ENCODE data around the gene AGGF1. TPM values are rescaled to one million over a fixed set of nuclear protein-coding genes. Genes with fewer than 3 reads are reported as not detected.
A peak's percentile ranks its signal among the peaks of the same experiment; 100 is the strongest.

Gene AGGF1
- total RNA-seq, 2 experiments from 2014 or later = 20.3 to 23.0 TPM

- no peak overlapping the region for H3K4me3 Mint-ChIP-seq
- H3K36me3 Mint-ChIP-seq (ENCODE audit: low read depth) = no peaks in the 10 kb centered on the region
- H3K27me3 Mint-ChIP-seq (ENCODE audit: low read depth) = peaks cover 14% of the 10 kb centered on the region
- H3K9me3 Mint-ChIP-seq = no peaks in the 10 kb centered on the region
- DNase-seq = no peak
- no peak overlapping the region for H3K27ac Mint-ChIP-seq
- peaks cover 3% of the 10 kb centered on the region for H3K4me1 Mint-ChIP-seq (ENCODE audit: low read depth)
- intact Hi-C loops (cut with micrococcal nuclease) = no loop called here
- CTCF ChIA-PET = no interaction called here
These were observed 21.8 kb upstream of the AGGF1 start for GRCh38 chr5:77008413-77008812.

GRCh38 chr5:77010243-77010642 is 20.0 kb upstream of the AGGF1 start:
- no peak for DNase-seq
- H3K4me1 Mint-ChIP-seq (ENCODE audit: low read depth) = peaks cover 3% of the 10 kb centered on the region
- H3K27ac Mint-ChIP-seq = no peak overlapping the region
- CTCF ChIA-PET = no interaction called here
- H3K9me3 Mint-ChIP-seq = no peaks in the 10 kb centered on the region
- H3K36me3 Mint-ChIP-seq (ENCODE audit: low read depth) = no peaks in the 10 kb centered on the region
- H3K4me3 Mint-ChIP-seq = no peak overlapping the region
- intact Hi-C loops (cut with micrococcal nuclease) = loop anchor here (10.0 kb wide), 1 partner anchor 405 kb away; no protein-coding TSS in a partner anchor
- H3K27me3 Mint-ChIP-seq (ENCODE audit: low read depth) = peaks cover 12% of the 10 kb centered on the region

GRCh38 chr5:77011498-77011897 is 18.7 kb upstream of the AGGF1 start:
- Mint-ChIP-seq H3K4me3 (no peak overlapping the region), H3K9me3 (no peaks in the 10 kb centered on the region), H3K27me3 (ENCODE audit: low read depth) (peaks cover 12% of the 10 kb centered on the region), H3K4me1 (ENCODE audit: low read depth) (peaks cover 3% of the 10 kb centered on the region), H3K36me3 (ENCODE audit: low read depth) (no peaks in the 10 kb centered on the region), H3K27ac (no peak overlapping the region)
- CTCF ChIA-PET = no interaction called here
- no peak for DNase-seq
- intact Hi-C loops (cut with micrococcal nuclease) = loop anchor here (10.0 kb wide), 1 partner anchor 407 kb away; no protein-coding TSS in a partner anchor

GRCh38 chr5:77012601-77013000 is 17.6 kb upstream of the AGGF1 start:
- no peak overlapping the region for H3K27ac Mint-ChIP-seq
- CTCF ChIA-PET = no interaction called here
- peaks cover 3% of the 10 kb centered on the region for H3K4me1 Mint-ChIP-seq (ENCODE audit: low read depth)
- no peaks in the 10 kb centered on the region for H3K36me3 Mint-ChIP-seq (ENCODE audit: low read depth)
- intact Hi-C loops (cut with micrococcal nuclease) = loop anchor here (10.0 kb wide), 1 partner anchor 408 kb away; no protein-coding TSS in a partner anchor
- no peaks in the 10 kb centered on the region for H3K9me3 Mint-ChIP-seq
- no peak overlapping the region for H3K4me3 Mint-ChIP-seq
- peak; percentile 21 for DNase-seq
- peaks cover 9% of the 10 kb centered on the region for H3K27me3 Mint-ChIP-seq (ENCODE audit: low read depth)

GRCh38 chr5:77015938-77016569 is 14.2 kb upstream of the AGGF1 start:
- no peak overlapping the region for H3K4me3 Mint-ChIP-seq
- H3K36me3 Mint-ChIP-seq (ENCODE audit: low read depth) = no peaks in the 10 kb centered on the region
- peaks cover 17% of the 10 kb centered on the region for H3K27me3 Mint-ChIP-seq (ENCODE audit: low read depth)
- H3K9me3 Mint-ChIP-seq = no peaks in the 10 kb centered on the region
- CTCF ChIA-PET = interaction anchor here (0.6 to 1.6 kb wide), 3 partner anchors 9 to 148 kb away, joined by 3 to 12 read pairs (median 3); no protein-coding TSS in a partner anchor
- DNase-seq = no peak
- H3K4me1 Mint-ChIP-seq (ENCODE audit: low read depth) = peaks cover 3% of the 10 kb centered on the region
- intact Hi-C loops (cut with micrococcal nuclease) = loop anchor here (1.0 to 10.0 kb wide), 2 partner anchors 148 to 411 kb away; no protein-coding TSS in a partner anchor
- H3K27ac Mint-ChIP-seq = no peak overlapping the region

- CTCF ChIA-PET = interaction anchor here (0.5 to 1.6 kb wide), 4 partner anchors 8 to 434 kb away, joined by 3 to 12 read pairs (median 4); no protein-coding TSS in a partner anchor
These were observed 13.2 kb upstream of the AGGF1 start for GRCh38 chr5:77016962-77017361.

GRCh38 chr5:77017668-77018067 is 12.5 kb upstream of the AGGF1 start:
- intact Hi-C loops (cut with micrococcal nuclease) = loop anchor here (10.0 kb wide), 1 partner anchor 413 kb away; no protein-coding TSS in a partner anchor

More at GRCh38 chr5:77016962-77017361, 13.2 kb upstream of the AGGF1 start:
- Mint-ChIP-seq H3K27ac (no peak overlapping the region), H3K36me3 (ENCODE audit: low read depth) (no peaks in the 10 kb centered on the region), H3K9me3 (no peaks in the 10 kb centered on the region), H3K4me3 (no peak overlapping the region), H3K4me1 (ENCODE audit: low read depth) (peaks cover 3% of the 10 kb centered on the region), H3K27me3 (ENCODE audit: low read depth) (peaks cover 19% of the 10 kb centered on the region)
- DNase-seq = no peak
- intact Hi-C loops (cut with micrococcal nuclease) = loop anchor here (1.0 to 10.0 kb wide), 2 partner anchors 149 to 412 kb away; no protein-coding TSS in a partner anchor

GRCh38 chr5:77022511-77023417 is 7.4 kb upstream of the AGGF1 start:
- no peak for DNase-seq
- intact Hi-C loops (cut with micrococcal nuclease) = no loop called here
- no peak overlapping the region for H3K27ac Mint-ChIP-seq
- CTCF ChIA-PET = no interaction called here
- no peaks in the 10 kb centered on the region for H3K9me3 Mint-ChIP-seq
- no peak overlapping the region for H3K4me3 Mint-ChIP-seq
- peaks cover 21% of the 10 kb centered on the region for H3K27me3 Mint-ChIP-seq (ENCODE audit: low read depth)
- H3K36me3 Mint-ChIP-seq (ENCODE audit: low read depth) = no peaks in the 10 kb centered on the region
- H3K4me1 Mint-ChIP-seq (ENCODE audit: low read depth) = no peaks in the 10 kb centered on the region

More at GRCh38 chr5:77017668-77018067, 12.5 kb upstream of the AGGF1 start:
- no peak overlapping the region for H3K27ac Mint-ChIP-seq
- CTCF ChIA-PET = interaction anchor here (0.5 to 1.6 kb wide), 2 partner anchors 149 to 434 kb away, joined by 4 to 12 read pairs; no protein-coding TSS in a partner anchor
- H3K36me3 Mint-ChIP-seq (ENCODE audit: low read depth) = no peaks in the 10 kb centered on the region
- H3K4me3 Mint-ChIP-seq = no peak overlapping the region
- no peak for DNase-seq
- peaks cover 2% of the 10 kb centered on the region for H3K4me1 Mint-ChIP-seq (ENCODE audit: low read depth)
- peaks cover 25% of the 10 kb centered on the region for H3K27me3 Mint-ChIP-seq (ENCODE audit: low read depth)
- H3K9me3 Mint-ChIP-seq = no peaks in the 10 kb centered on the region

- intact Hi-C loops (cut with micrococcal nuclease) = no loop called here
- Mint-ChIP-seq H3K4me1 (ENCODE audit: low read depth) (no peaks in the 10 kb centered on the region), H3K4me3 (no peak overlapping the region), H3K27me3 (ENCODE audit: low read depth) (peaks cover 16% of the 10 kb centered on the region), H3K9me3 (peaks cover 13% of the 10 kb centered on the region), H3K36me3 (ENCODE audit: low read depth) (peaks cover 9% of the 10 kb centered on the region), H3K27ac (no peak overlapping the region)
- CTCF ChIA-PET = interaction anchor here (0.9 kb wide), 1 partner anchor 8 kb away, joined by 3 read pairs; no protein-coding TSS in a partner anchor
- DNase-seq = no peak
These were observed 5.7 kb upstream of the AGGF1 start for GRCh38 chr5:77024490-77024889.

- peaks cover 13% of the 10 kb centered on the region for H3K9me3 Mint-ChIP-seq
- CTCF ChIA-PET = no interaction called here
- DNase-seq = no peak
- H3K27ac Mint-ChIP-seq = no peak overlapping the region
- H3K4me1 Mint-ChIP-seq (ENCODE audit: low read depth) = peaks cover 23% of the 10 kb centered on the region
- peak overlapping the region; percentile 91 for H3K4me3 Mint-ChIP-seq
- peaks cover 11% of the 10 kb centered on the region for H3K36me3 Mint-ChIP-seq (ENCODE audit: low read depth)
- intact Hi-C loops (cut with micrococcal nuclease) = no loop called here
- H3K27me3 Mint-ChIP-seq (ENCODE audit: low read depth) = no peaks in the 10 kb centered on the region
These were observed 1.4 kb upstream of the AGGF1 start for GRCh38 chr5:77028631-77029375.

- intact Hi-C loops (cut with micrococcal nuclease) = no loop called here
- H3K27ac Mint-ChIP-seq = no peak overlapping the region
- peak overlapping the region; percentile 91 for H3K4me3 Mint-ChIP-seq
- peaks cover 23% of the 10 kb centered on the region for H3K4me1 Mint-ChIP-seq (ENCODE audit: low read depth)
- H3K36me3 Mint-ChIP-seq (ENCODE audit: low read depth) = peaks cover 11% of the 10 kb centered on the region
- H3K27me3 Mint-ChIP-seq (ENCODE audit: low read depth) = no peaks in the 10 kb centered on the region
- CTCF ChIA-PET = interaction anchor here (0.6 to 1.7 kb wide), 2 partner anchors 384 to 462 kb away, joined by 4 to 5 read pairs; partner anchors contain the start of gene WDR41
- DNase-seq = no peak
- peaks cover 13% of the 10 kb centered on the region for H3K9me3 Mint-ChIP-seq
These were observed 773 bp upstream of the AGGF1 start for GRCh38 chr5:77029376-77029885.
